Measurements from ENCODE around the gene ADK. TPM values are rescaled to one million over a fixed set of nuclear protein-coding genes. Genes with fewer than 3 reads are reported as not detected.
"Not testable (repeated sequence)": the region's sequence is repeated elsewhere in the genome, so short reads cannot be mapped to it uniquely, and the experiment has no call there.

The ADK gene
- total and polyA plus RNA-seq, 2 donors (not counting 1 experiment from before 2014, with no cell fraction given) = 25.3 to 47.8 TPM

GRCh38 chr10:74293686-74294371 is 142.8 kb downstream of the ADK start:
- H3K27ac ChIP-seq (ENCODE audit: insufficient read depth, low read length) = peak overlapping the region; percentile 68
- H3K27me3 ChIP-seq (ENCODE audit: control insufficient read depth, insufficient read depth, low read length) = no peaks in the 10 kb centered on the region
- H3K4me3 ChIP-seq (replicated peaks in 1 of 4; ENCODE audit: control extremely low read depth in 1 of 4, insufficient read depth in 1 of 4, low read depth in 3 of 4, low read length in 4 of 4) = no peak overlapping the region

GRCh38 chr10:74297389-74298080 is 146.5 kb downstream of the ADK start:
- Histone ChIP-seq H2AFZ (ENCODE audit: low read length) (no peak overlapping the region), H3K4me3 (replicated peaks in 1 of 4; ENCODE audit: control extremely low read depth in 1 of 4, insufficient read depth in 1 of 4, low read depth in 3 of 4, low read length in 4 of 4) (no peak overlapping the region), H3K9me3 (ENCODE audit: control insufficient read depth, insufficient read depth, low read depth, low read length) (no peaks in the 10 kb centered on the region), H3K27me3 (ENCODE audit: control insufficient read depth, insufficient read depth, low read length) (no peaks in the 10 kb centered on the region), H3K27ac (ENCODE audit: insufficient read depth, low read length) (no peak overlapping the region), H3K36me3 (ENCODE audit: control insufficient read depth, insufficient read depth, low read length) (no peaks in the 10 kb centered on the region), H4K20me1 (ENCODE audit: control insufficient read depth, extremely low read depth, insufficient read depth, low read length) (no peaks in the 10 kb centered on the region), H3K79me2 (ENCODE audit: control insufficient read depth, insufficient read depth, low read length) (no peaks in the 10 kb centered on the region), H3K4me2 (ENCODE audit: extremely low read depth, insufficient read depth, low read length) (no peak overlapping the region), H3K9ac (ENCODE audit: insufficient read depth, low read length) (no peak overlapping the region), H3K4me1 (ENCODE audit: control insufficient read depth, extremely low read depth, insufficient read depth, low read length) (peaks cover 4% of the 10 kb centered on the region)
- TF ChIP-seq CTCF (conservative IDR thresholded peaks at IDR 0.05 in 1 of 2, IDR thresholded peaks at IDR 0.05 in 1 of 2; ENCODE audit: low read depth in 1 of 2, low read length in 2 of 2) (no peak), EZH2 (IDR thresholded peaks at IDR 0.05; ENCODE audit: low read length, missing control alignments) (no peak)
- DNase-seq (ENCODE audit: low read depth in 2 of 2) = no peak

More at GRCh38 chr10:74293686-74294371, 142.8 kb downstream of the ADK start:
- H4K20me1 ChIP-seq (ENCODE audit: control insufficient read depth, extremely low read depth, insufficient read depth, low read length) = no peaks in the 10 kb centered on the region
- H3K4me1 ChIP-seq (ENCODE audit: control insufficient read depth, extremely low read depth, insufficient read depth, low read length) = peaks cover 11% of the 10 kb centered on the region
- no peak overlapping the region for H2AFZ ChIP-seq (ENCODE audit: low read length)
- H3K79me2 ChIP-seq (ENCODE audit: control insufficient read depth, insufficient read depth, low read length) = peaks cover 2% of the 10 kb centered on the region
- no peaks in the 10 kb centered on the region for H3K9me3 ChIP-seq (ENCODE audit: control insufficient read depth, insufficient read depth, low read depth, low read length)
- TF ChIP-seq CTCF (conservative IDR thresholded peaks at IDR 0.05 in 1 of 2, IDR thresholded peaks at IDR 0.05 in 1 of 2; ENCODE audit: low read depth in 1 of 2, low read length in 2 of 2) = no peak
- TF ChIP-seq EZH2 (IDR thresholded peaks at IDR 0.05; ENCODE audit: low read length, missing control alignments) = no peak
- no peak overlapping the region for H3K9ac ChIP-seq (ENCODE audit: insufficient read depth, low read length)
- peak overlapping the region; percentile 75 for H3K4me2 ChIP-seq (ENCODE audit: extremely low read depth, insufficient read depth, low read length)
- no peaks in the 10 kb centered on the region for H3K36me3 ChIP-seq (ENCODE audit: control insufficient read depth, insufficient read depth, low read length)
- DNase-seq (ENCODE audit: low read depth in 2 of 2) = peak; percentile 87 to 88

GRCh38 chr10:74300074-74300621 is 149.1 kb downstream of the ADK start:
- not testable (repeated sequence) for H3K9ac ChIP-seq (ENCODE audit: insufficient read depth, low read length); H3K4me1 ChIP-seq (ENCODE audit: control insufficient read depth, extremely low read depth, insufficient read depth, low read length); H3K4me2 ChIP-seq (ENCODE audit: extremely low read depth, insufficient read depth, low read length); H3K4me3 ChIP-seq (replicated peaks in 1 of 4; ENCODE audit: control extremely low read depth in 1 of 4, insufficient read depth in 1 of 4, low read depth in 3 of 4, low read length in 4 of 4); DNase-seq (ENCODE audit: low read depth in 2 of 2); H2AFZ ChIP-seq (ENCODE audit: low read length); H3K36me3 ChIP-seq (ENCODE audit: control insufficient read depth, insufficient read depth, low read length); H3K79me2 ChIP-seq (ENCODE audit: control insufficient read depth, insufficient read depth, low read length); H3K27me3 ChIP-seq (ENCODE audit: control insufficient read depth, insufficient read depth, low read length); H3K9me3 ChIP-seq (ENCODE audit: control insufficient read depth, insufficient read depth, low read depth, low read length); H3K27ac ChIP-seq (ENCODE audit: insufficient read depth, low read length); H4K20me1 ChIP-seq (ENCODE audit: control insufficient read depth, extremely low read depth, insufficient read depth, low read length)

Data from fibroblast of lung (primary cell).